Superior temporal gyrus (tissue), 1 donor: ENCODE data around the gene ATRN.
A peak's percentile ranks its signal among the peaks of the same experiment; 100 is the strongest.
"Not testable (repeated sequence)": the region's sequence is repeated elsewhere in the genome, so short reads cannot be mapped to it uniquely, and the experiment has no call there.

Experiments
- DNase-seq: peaks from one replicate; pipeline ENCODE4 v3.0.0-alpha.2; 2016; ENCODE audit errors: extremely low spot score

ATRN gene

DNA sequence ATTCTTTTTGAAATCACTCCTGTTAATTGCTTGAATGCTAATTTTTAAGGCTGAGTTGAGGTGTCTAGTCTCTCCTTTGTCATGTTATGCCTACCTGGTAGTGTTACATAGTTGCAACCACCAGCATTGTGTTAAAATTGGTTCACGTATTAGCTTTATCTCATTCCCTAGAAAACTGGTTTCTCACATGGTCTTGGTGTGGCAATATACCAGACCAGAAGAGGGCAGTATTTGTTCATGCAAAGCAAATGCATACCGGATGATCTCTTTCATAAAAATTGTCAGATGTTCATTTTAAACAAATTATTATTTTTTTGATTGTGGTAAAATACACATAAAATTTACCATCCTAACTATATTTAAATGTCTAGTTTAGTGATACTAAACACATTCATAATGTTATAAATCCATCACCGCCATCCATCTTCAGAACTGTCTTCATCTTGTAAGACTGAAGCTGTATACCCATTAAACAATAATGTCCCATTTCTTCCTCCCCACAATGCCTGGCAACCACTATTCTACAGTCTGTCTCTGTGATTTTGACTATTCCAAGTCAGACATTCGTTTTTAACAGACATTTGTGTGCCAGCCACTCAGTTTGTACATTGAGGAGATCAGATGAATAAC, 92.8 kb downstream of the ATRN start:
- peak; percentile 74 for DNase-seq

DNA sequence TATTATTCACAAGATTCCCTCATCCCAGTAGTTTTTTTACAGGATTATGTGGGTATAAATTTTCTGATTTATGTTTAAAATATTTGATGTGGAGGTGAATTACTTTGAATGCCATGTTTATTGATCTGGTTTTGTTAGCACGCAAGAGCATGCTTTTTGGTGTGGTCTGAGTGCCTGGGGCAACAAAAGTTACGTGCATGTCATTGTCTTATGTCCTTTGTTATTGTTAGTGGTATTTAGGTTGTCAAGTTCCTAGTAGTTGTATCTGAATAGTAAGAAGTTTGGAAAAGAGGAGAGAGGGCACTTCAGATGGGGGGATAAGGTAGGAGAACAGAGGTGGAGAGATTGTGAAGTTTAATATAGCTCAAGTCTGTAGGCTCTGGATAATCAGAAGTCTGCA, 95.0 kb downstream of the ATRN start:
- DNase-seq, result no peak

DNA sequence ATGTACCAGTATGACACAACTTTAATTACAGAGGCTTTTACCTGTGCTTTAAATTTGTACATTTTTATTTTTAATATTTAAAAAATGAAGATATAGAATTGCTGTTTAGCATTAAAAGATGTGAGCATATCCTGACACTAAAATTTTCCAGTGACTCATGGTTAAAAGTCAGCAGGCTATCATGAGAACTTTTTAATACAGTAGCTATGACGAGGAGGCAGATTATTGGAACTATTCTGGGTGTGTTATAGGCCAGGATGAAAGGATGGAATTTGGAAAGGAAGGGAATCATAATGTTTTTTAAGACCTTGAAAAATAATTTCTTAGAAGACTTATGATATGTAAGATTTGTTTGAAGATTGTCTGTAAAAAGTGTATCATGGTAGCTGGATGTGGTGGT, 101.3 kb downstream of the ATRN start:
- no peak for DNase-seq

DNA sequence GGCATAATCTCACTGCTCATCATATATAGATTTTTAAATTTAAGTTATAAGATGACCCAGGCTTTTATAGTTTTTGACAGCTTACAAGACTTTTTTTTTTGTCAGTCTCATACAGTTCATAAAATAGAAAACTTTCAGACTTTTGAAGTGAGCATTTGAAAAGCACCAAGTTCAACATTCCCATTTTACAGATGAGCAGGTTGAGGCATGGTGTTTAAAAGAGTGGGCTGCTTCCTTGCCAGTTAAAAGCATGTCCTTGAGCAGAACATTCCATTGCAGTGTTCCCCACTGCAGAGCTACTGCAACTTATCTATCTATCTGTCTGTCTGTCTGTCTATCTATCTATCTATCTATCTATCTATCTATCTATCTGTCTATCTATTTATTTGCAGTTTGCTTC, 105.5 kb downstream of the ATRN start:
- DNase-seq, result no peak

DNA sequence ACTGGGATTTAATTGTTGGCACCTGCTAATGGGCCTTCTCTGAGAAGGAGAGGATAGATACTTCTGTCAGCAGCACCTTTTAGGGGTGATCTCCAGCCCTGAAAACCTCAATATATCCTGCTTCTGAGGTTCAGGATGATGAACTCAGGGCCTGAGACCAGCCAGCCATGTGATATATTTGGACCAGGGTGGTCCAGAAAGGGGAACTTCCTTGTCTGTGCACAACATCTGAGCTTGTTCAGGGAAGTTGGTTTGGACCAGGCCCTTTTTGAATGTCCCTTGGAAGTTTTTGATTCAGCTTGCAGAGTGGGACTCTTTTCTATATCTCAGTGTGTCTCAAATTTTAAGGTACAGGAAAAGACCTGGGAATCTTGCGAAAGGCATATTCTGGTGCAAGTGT, 106.5 kb downstream of the ATRN start:
- DNase-seq, result no peak

DNA sequence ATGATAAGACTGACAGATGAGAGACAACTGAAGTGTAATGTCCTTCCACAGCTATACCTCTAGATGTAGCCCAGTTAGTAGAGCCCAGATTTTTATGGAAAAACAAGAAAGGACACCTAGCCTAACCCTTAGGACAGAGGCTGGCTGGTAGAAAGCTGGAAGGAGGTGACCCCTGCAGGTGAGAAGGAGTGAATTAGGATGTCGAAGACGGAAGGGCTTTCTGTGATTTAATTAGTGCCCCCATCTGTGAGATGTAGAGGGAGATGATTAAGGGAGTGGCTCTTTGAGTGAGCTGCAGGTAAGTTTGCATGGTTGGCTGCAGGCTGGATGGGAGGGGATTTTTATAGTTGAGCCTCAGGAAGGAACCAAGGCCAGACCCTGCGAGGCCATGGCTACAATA, 109.6 kb downstream of the ATRN start:
- no peak for DNase-seq

DNA sequence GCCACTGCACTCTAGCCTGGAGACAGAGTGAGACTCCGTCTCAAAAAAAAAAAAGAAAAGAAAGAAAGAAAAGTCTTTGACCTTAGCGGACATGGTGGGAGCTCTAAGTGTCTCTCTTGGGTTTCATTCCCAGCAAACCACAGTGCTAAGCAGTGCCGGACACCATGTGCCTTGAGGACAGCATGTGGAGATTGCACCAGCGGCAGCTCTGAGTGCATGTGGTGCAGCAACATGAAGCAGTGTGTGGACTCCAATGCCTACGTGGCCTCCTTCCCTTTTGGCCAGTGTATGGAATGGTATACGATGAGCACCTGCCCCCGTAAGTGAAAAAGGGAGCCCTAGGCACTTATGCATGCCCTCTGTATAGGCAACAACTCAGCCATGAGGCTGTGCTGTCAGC, 112.9 kb downstream of the ATRN start:
- no peak for DNase-seq

DNA sequence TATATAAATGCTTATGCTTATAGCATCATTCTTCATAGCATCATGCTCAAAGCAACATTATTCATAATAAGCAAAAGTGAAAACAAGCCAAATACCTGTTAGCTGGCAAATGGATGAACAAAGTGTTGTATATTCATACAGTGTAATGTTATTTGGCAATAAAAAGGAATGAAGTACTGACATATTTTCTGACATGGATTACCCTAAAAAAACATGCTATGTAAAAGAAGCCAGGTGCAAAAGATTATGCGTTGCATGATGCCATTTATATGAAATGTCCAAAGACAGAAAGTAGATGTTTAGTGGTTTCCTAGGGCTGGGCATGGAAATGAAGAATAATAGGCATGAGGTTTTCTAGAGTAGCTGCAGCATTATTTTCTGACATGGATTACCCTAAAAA, 115.3 kb downstream of the ATRN start:
- no peak for DNase-seq

DNA sequence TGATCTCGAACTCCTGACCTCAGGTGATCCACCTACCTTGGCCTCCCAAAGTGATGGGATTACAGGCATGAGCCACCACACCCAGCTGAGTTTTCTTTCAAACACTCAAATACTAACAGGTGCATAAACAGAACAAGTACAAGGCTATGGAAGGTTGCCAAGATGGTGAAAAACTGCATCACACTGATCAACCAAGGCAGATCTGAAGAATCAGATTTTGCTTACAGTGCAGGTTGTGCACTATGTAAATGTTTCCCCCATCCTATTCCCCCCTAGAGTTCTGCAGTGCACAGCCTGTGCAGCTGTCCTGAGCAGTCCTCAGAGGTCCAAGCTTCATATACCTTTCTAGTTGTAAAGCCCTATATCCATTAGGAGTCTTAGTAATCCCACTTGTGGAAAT, 119.3 kb downstream of the ATRN start:
- DNase-seq, result no peak

DNA sequence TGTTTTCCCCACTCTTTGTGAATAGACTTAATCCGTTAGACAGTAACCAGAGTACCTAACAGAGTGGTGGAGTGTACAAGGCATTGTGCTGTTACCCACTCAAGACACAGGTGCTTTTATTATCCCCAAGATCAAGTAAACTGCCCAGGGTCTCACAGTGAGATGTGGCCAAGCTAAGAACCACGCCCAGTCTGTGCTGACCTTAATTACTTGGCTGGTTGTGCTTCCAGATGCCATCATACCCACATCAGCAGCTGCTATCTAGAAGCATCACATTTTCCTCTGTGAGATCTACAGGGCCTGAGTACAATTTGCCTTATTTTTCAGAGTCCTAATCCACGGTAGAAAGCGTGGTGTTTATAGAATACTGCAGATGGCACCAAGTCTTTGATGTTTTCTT, 122.1 kb downstream of the ATRN start:
- no peak for DNase-seq

DNA sequence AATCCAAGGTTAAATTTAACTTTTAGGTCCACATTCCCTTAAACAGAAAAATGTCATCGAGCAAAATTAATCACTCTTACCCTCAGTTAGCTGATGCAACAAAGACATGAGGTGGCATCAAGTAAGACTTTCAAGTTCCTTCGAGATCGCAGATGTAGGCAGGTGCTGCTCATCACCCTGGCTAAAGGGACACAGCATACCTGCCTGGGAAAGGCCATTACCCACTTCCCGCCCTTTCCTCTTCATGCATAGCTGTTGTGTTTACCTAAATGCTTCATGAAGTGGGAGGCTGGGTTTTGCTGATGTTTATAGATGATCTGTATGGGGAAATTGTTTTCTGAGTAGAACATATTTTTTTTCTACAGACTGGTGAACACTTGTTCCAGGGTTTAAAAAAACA, 124.7 kb downstream of the ATRN start:
- DNase-seq, result no peak

DNA sequence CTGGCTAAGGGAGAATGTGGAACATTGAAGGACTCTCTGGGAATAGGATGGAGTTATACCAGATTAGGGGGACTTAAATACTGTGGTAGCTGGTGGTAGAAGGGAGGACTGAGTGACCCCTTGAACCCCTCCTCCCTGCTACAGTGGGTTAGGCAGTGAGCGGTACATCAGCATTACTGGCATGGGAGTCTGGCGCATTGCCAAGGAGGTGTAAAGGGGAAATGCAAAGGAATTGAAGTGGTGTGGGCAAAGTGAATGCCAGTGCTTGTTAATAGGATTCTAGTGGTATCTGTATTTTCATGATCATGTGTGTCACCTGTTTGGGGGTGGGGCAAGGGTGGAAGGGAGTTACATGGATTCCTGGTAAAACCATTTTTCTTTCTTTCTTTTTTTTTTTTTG, 132.3 kb downstream of the ATRN start:
- DNase-seq, result no peak

DNA sequence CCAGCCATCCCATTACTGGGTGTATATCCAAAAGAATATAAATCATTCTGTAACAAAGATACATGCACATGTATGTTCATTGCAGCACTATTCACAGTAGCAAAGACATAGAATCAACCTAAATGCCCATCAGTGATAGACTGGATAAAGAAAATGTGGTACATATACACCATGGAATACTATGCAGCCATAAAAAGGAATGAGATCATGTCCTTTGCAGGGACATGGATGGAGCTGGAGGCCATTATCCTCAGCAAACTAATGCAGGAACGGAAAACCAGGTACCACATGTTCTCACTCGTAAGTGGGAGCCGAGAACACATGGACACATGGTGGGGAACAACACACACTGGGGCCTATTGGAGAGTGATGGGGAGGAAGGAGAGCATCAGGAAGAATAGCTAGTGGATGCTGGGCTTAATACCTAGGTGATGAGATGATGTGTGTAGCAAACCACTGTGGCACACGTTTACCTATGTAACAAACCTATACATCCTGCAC, 134.6 kb downstream of the ATRN start:
- not testable (repeated sequence) for DNase-seq

DNA sequence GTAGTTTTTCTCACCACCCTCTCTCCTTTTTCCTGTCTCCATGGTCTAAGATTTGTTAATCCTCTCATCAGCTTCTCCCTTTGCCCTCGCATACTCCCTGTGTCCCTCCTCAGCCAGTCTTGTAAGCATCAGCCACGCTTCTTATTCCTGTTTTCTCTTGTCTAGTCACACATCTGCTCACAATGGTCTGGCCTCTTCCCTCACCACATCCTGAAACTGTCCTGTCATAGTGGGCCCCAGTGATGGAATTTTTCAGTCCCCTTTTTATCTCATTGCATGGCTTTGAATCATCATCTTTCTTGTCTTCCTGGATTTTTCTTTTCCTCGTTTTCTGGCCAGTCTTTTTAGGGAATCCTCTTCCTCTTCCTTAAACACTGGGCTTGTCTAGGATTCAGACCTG, 135.2 kb downstream of the ATRN start:
- DNase-seq, result no peak

DNA sequence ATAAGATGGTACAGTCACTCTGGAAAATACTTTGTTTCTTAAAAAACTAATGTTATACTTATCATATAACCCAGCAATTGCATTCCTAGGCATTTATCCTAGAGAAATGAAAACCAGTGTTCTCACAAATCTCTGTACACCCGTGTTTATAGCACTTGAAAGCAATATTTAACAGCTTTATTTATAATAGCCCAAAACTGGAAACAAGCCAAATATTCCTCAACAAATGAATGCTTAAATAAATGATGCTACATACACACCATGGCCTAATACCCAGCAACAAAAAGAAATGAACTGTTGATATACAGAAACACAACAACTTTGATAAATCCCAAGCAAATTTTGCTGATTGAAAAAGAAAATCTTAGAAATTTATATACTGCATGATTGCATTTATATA, 141.1 kb downstream of the ATRN start:
- DNase-seq, result no peak

DNA sequence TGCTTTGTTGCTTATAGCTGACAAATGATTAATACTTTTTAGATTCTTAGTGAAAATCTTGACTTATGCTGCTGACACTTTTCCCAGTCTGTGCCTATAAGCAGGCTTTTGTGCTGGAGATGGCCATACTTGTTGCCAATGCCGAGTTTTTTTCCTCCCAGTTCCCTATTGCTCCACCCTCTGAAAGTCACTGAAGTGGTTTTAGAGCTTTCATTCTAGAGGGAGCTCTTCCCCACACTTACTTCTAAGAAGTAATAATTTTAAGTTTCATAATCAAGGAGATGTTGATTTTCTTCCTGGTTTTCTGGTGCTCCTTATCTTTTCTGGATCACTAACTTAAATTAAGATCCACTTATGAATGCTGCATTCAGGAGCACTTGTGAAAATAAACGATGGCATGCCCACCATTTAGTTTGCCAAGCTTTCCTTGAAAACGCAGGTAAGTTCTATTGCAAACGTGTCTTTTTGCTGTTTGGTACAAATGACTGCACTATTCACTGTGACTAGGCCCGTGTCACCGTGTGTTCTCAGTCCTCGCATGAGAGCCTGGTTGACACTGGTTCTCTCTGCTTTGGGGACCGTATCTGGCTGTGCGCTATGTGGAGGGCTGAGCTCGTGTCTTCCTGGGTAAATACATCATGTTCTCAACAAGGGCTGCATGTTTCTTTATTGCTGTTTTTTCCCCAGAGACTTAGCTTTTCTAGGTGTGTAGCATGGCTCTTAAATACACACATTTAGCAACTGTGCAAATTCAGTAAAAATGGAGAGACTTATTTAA, 142.2 kb downstream of the ATRN start:
- DNase-seq, result peak; percentile 12

DNA sequence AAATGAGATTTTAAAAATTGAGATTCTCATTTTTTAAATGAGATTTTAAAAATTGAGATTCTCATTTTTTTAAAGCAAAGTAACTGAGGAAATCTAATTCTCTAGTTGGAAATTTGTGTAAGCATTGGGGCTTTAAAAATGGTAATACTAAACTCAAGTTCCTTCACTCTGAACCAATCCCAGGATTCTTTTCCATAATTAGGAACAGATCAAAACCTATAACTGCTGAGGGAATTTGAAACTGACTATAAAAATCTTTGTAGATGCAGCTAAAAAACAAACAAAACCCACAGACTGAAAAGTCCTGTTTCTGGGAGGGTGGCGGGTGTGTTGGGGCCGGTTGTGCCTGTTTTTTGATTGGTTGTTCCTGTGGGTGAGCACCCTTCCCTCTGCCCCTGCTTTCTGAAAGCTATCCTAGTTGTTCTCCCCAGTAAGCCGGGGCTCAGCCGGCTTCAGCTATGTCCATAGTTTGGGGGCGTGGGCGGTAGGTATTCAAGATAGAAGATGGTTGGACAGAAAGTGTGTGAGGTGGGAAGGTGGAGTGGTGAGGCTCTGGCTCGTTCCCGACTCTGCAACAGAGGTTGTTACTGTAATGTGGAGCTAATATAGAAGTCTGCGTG, 143.1 kb downstream of the ATRN start:
- DNase-seq, result no peak

DNA sequence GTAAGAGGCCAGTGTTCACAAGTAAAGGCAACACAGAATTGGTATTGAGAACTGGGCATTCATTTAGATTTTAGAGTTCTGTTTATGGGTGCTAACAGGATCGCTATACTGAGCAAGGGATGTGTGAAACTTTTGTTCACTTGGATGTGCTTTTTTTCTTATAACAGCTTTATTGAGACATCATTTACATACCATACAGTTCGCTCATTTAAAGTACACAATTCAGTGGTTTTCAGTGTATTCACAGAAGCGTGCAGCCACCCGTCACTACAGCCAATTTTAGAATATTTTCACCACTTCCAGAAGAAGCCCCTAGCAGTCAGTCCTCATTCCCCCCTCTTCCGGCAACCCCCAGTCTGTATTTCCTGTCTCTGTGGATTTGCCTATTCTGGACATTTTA, 143.6 kb downstream of the ATRN start:
- DNase-seq, result no peak

DNA sequence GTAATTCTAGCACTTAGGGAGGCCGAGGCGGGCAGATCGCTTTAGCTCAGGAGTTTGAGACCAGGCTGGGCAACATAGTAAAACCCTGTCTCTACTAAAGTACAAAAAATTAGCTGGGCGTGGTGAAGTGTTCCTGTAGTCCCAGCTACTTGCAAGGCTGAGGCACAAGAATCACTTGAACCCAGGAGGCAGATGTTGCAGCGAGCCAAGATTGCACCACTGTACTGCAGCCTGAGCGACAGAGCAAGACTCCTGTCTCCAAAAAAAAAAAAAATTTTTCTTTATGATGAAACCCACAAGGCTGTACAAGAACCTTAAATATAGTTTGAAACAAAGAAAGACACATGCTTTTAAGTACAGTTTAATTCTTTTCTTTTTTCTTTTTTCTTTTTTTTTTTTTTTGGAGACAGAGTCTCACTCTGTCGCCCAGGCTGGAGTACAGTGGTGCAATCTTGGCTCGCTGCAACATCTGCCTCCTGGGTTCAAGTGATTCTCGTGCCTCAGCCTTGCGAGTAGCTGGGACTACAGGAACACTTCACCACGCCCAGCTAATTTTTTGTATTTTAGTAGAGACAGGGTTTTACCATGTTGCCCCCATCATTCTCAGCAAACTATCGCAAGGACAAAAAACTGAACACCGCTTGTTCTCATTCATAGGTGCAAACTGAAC, 144.5 kb downstream of the ATRN start:
- DNase-seq, result not testable (repeated sequence)

DNA sequence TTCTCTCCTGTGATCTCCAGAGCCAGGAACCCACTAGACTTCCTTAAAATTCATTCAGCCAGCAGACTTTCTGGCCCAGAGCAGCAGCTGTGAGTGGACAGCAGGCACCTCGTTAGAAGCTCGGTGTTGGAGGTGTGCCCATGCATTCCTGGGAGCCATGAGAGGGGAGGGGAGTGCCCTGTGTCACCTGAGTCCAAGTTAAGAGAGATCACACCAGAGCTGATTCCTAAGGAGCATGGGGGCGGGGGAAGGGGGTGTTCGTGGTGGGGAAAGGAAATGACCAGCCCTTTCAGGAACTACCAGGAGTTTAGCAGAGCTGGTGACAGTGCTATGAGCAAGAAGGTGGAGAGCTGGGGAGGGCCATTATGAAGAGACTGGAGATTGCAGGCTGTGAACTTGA, 145.4 kb downstream of the ATRN start:
- no peak for DNase-seq

DNA sequence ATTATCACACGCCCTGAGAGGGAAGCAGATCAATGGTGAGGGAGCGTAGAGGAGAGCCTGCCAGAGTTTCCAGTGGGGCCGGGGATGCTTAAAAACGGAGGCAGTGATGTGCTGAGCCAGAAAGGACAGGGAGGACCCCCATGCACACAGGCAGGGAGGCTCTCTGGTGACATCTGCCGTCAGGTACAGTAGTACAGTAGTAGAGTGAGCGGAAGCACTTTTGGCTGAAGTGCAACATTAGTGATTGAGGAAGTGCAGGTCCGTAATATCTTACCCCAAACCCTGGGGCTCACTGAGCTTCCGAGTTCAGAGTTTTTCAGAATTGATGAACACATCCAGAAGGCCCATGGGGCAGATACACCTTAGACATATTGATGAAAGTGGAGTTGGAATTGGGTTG, 150.3 kb downstream of the ATRN start:
- no peak for DNase-seq

DNA sequence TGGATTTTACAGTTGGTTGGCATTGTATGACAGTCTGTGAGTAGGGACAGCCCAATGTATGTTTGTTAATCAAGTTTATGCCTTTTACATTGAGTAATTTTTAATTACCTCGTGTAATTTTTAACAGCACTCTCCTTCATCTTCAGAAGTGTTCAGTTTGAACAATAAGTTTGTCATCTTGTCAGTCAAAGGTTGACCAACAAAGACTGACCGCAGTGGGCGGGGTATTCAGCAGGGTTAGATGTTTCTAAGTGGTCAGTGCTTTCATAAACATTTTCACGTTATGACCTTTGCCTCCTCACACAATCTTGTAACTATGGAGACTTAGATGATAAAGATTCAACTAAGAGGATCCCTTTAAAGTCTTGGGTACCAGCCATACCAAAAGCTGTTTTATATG, 151.6 kb downstream of the ATRN start:
- DNase-seq, result no peak

DNA sequence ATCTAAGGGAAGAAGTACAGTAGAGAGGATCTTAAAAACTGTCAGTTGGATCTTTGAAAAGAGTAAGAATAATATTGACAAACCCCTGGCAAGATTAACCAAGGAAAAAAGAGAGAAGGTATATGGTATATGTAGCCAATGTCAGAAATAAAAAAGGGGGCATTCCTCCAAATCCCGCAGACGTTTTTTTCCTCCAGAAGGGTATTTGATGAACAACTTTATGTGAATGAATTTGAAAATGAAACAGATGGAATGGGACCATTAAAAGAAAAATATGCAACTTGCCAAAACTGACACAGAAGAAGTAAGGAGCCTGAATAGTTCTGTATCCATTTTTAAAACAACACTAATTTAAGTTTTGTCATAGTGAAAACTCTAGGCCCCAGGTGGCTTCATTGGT, 156.7 kb downstream of the ATRN start:
- DNase-seq, result no peak
